HG03558 (cell line): ENCODE data around the gene USP12.
"Not testable (repeated sequence)": the region's sequence is repeated elsewhere in the genome, so short reads cannot be mapped to it uniquely, and the experiment has no call there.

Experiments
- ATAC-seq: cut with Tn5 transposase; IDR thresholded peaks from one replicate; pipeline ENCODE4 v1.9.1; 2021; ENCODE audit warnings: moderate number of reproducible peaks; ENCODE audit not compliant: unreplicated experiment; ENCODE audit errors: extremely low read depth

The USP12 gene

GRCh38 chr13:27086599-27087265 lies 84.9 kb downstream of the USP12 start:
- no peak for ATAC-seq

GRCh38 chr13:27083183-27083582 lies 88.4 kb downstream of the USP12 start:
- ATAC-seq: no peak

GRCh38 chr13:27081893-27082679 lies 89.5 kb downstream of the USP12 start:
- no peak for ATAC-seq

GRCh38 chr13:27080018-27080948 lies 91.3 kb downstream of the USP12 start:
- no peak for ATAC-seq

- no peak for ATAC-seq
Measured at GRCh38 chr13:27079421-27079958, 92.1 kb downstream of the USP12 start.

- no peak for ATAC-seq
Measured at GRCh38 chr13:27077451-27077850, 94.2 kb downstream of the USP12 start.

GRCh38 chr13:27076421-27076820 lies 95.2 kb downstream of the USP12 start:
- no peak for ATAC-seq

GRCh38 chr13:27073186-27073585 lies 98.4 kb downstream of the USP12 start:
- ATAC-seq: no peak

- ATAC-seq: not testable (repeated sequence)
Measured at GRCh38 chr13:27066123-27066522, 105.5 kb downstream of the USP12 start.

- ATAC-seq: no peak
Measured at GRCh38 chr13:27065582-27065981, 106.0 kb downstream of the USP12 start.

- ATAC-seq: no peak
Measured at GRCh38 chr13:27064252-27064995, 107.2 kb downstream of the USP12 start.

- no peak for ATAC-seq
Measured at GRCh38 chr13:27057817-27058216, 113.8 kb downstream of the USP12 start.

GRCh38 chr13:27055526-27055925 lies 116.1 kb downstream of the USP12 start:
- no peak for ATAC-seq

GRCh38 chr13:27054760-27055159 lies 116.9 kb downstream of the USP12 start:
- ATAC-seq: no peak

- no peak for ATAC-seq
Measured at GRCh38 chr13:27053902-27054595, 117.6 kb downstream of the USP12 start.

GRCh38 chr13:27053210-27053884 lies 118.3 kb downstream of the USP12 start:
- ATAC-seq: no peak

GRCh38 chr13:27052551-27053208 lies 118.9 kb downstream of the USP12 start:
- no peak for ATAC-seq

- no peak for ATAC-seq
Measured at GRCh38 chr13:27047081-27047480, 124.5 kb downstream of the USP12 start.
